ENCODE data around the gene GALR3.

GALR3 gene

GRCh38 chr22:37802310-37803194, 20.6 kb upstream of the GALR3 start:
- peak overlapping the region; percentile 38 to 71 (median 53) for H3K4me3 ChIP-seq
- peak overlapping the region in 20 of 21 experiments; percentile 28 to 83 (median 70) for H3K27ac ChIP-seq

- Histone ChIP-seq H3K27ac (peak overlapping the region in 4 of 21 experiments; percentile 61 to 80 (median 76)), H3K4me3 (peak overlapping the region in 2 of 7 experiments; percentile 54 to 55)
Observed at GRCh38 chr22:37803195-37803638, 20.0 kb upstream of the GALR3 start.

GRCh38 chr22:37803639-37804351, 19.4 kb upstream of the GALR3 start:
- Histone ChIP-seq H3K27ac (peak overlapping the region in 15 of 21 experiments; percentile 5 to 97 (median 89)), H3K4me3 (peak overlapping the region in 5 of 7 experiments; percentile 40 to 63 (median 52))

- peak overlapping the region; percentile 40 to 63 (median 52) for H3K4me3 ChIP-seq
- peak overlapping the region; percentile 56 to 97 (median 88) for H3K27ac ChIP-seq
Observed at GRCh38 chr22:37804352-37804880, 18.8 kb upstream of the GALR3 start.

GRCh38 chr22:37804881-37805809, 18.0 kb upstream of the GALR3 start:
- Histone ChIP-seq H3K4me3 (peak overlapping the region; percentile 40 to 63 (median 52)), H3K27ac (peak overlapping the region; percentile 56 to 97 (median 88))

GRCh38 chr22:37805810-37806277, 17.3 kb upstream of the GALR3 start:
- H3K27ac ChIP-seq = peak overlapping the region in 20 of 21 experiments; percentile 56 to 97 (median 88)
- H3K4me3 ChIP-seq = peak overlapping the region; percentile 40 to 63 (median 52)

- peak overlapping the region; percentile 40 to 63 (median 52) for H3K4me3 ChIP-seq
Observed at GRCh38 chr22:37806409-37807333, 16.5 kb upstream of the GALR3 start.

GRCh38 chr22:37807410-37808293, 15.5 kb upstream of the GALR3 start, which contains the start of gene GCAT:
GCAT (plus strand) TSS chr22:37807934; CDS start chr22:37807968, 34 bp downstream.
- peak within 1 kb of the TSS; percentile 40 to 63 (median 52) for H3K4me3 ChIP-seq
- H3K27ac ChIP-seq = peak within 1 kb of the TSS in 16 of 21 experiments; percentile 3 to 97 (median 57)

More at GRCh38 chr22:37806409-37807333, 16.5 kb upstream of the GALR3 start:
- H3K27ac ChIP-seq = peak overlapping the region in 13 of 21 experiments; percentile 3 to 97 (median 78)

- H3K27ac ChIP-seq = peak overlapping the region in 9 of 21 experiments; percentile 3 to 60 (median 14)
- H3K4me3 ChIP-seq = peak overlapping the region; percentile 40 to 63 (median 52)
Observed at GRCh38 chr22:37808294-37808657, 14.9 kb upstream of the GALR3 start.

GRCh38 chr22:37809672-37810333, 13.4 kb upstream of the GALR3 start:
- Histone ChIP-seq H3K27ac (no peak overlapping the region), H3K4me3 (no peak overlapping the region)

- Histone ChIP-seq H3K27ac (no peak overlapping the region), H3K4me3 (no peak overlapping the region)
Observed at GRCh38 chr22:37811867-37812266, 11.3 kb upstream of the GALR3 start.

GRCh38 chr22:37812869-37813678, 10.1 kb upstream of the GALR3 start:
- H3K27ac ChIP-seq = no peak overlapping the region
- H3K4me3 ChIP-seq = no peak overlapping the region

GRCh38 chr22:37815593-37815992, 7.6 kb upstream of the GALR3 start:
- no peak overlapping the region for H3K4me3 ChIP-seq
- no peak overlapping the region for H3K27ac ChIP-seq

- no peak overlapping the region for H3K4me3 ChIP-seq
- H3K27ac ChIP-seq = no peak overlapping the region
Observed at GRCh38 chr22:37816543-37817180, 6.5 kb upstream of the GALR3 start.
